NB4 (cell line): Measurements from ENCODE around the gene VANGL2.

Source experiments
- CTCF ChIP-seq: IDR thresholded peaks from one replicate; pipeline ENCODE4 v1.5.1; 2012; ENCODE audit warnings: low read depth, low read length
- POLR2A ChIP-seq: IDR thresholded peaks from 2 replicates; pipeline ENCODE4 v1.6.1; 2011; ENCODE audit warnings: mild to moderate bottlenecking; ENCODE audit not compliant: insufficient read length; ENCODE audit errors: extremely low read depth

- TF ChIP-seq CTCF: no peak
- TF ChIP-seq POLR2A: no peak
These were observed 58.7 kb downstream of the VANGL2 start for GRCh38 chr1:160459056-160459455.
